WTC11 (cell line): Measurements from ENCODE around the gene AFAP1L1.

ENCODE experiments used
- ARID4B ChIP-seq: sonication (generic); formaldehyde crosslinking; IDR thresholded peaks from 2 replicates; pipeline ENCODE4 v1.8.0; 2023; ENCODE audit warnings: missing genetic modification reagents, mild to moderate bottlenecking, borderline replicate concordance
- ATF1 ChIP-seq: sonication (generic); formaldehyde crosslinking; IDR thresholded peaks from 2 replicates; pipeline ENCODE4 v1.8.1; 2023; ENCODE audit warnings: mild to moderate bottlenecking, moderate library complexity, missing genetic modification reagents
- CTCF ChIP-seq: fragments of 200-600 bp; IDR thresholded peaks from 2 replicates; pipeline ENCODE4 v1.8.0; 2022; ENCODE audit warnings: antibody characterized with exemption
- GABPB1 ChIP-seq: sonication (generic); formaldehyde crosslinking; IDR thresholded peaks from 2 replicates; pipeline ENCODE4 v1.8.1; 2023; ENCODE audit warnings: mild to moderate bottlenecking, missing genetic modification reagents
- MAX ChIP-seq: sonication (generic); formaldehyde crosslinking; IDR thresholded peaks from 2 replicates; pipeline ENCODE4 v1.8.0; 2022; ENCODE audit warnings: mild to moderate bottlenecking, missing genetic modification reagents
- NFYB ChIP-seq: sonication (generic); formaldehyde crosslinking; conservative IDR thresholded peaks from 2 replicates; pipeline ENCODE4 v1.8.0; 2022; ENCODE audit warnings: low read depth, missing genetic modification reagents
- OVOL2 ChIP-seq: fragments of 250-450 bp; sonication (Bioruptor Pico); IDR thresholded peaks from 2 replicates; pipeline ENCODE4 v1.9.0; 2021; ENCODE audit warnings: mild to moderate bottlenecking, borderline replicate concordance
- SP1 ChIP-seq: sonication (generic); formaldehyde crosslinking; conservative IDR thresholded peaks from 2 replicates; pipeline ENCODE4 v1.8.1; 2022; ENCODE audit warnings: missing genetic modification reagents
- USF2 ChIP-seq: sonication (generic); formaldehyde crosslinking; IDR thresholded peaks from 2 replicates; pipeline ENCODE4 v1.8.1; 2023; ENCODE audit warnings: mild to moderate bottlenecking, missing genetic modification reagents, moderate library complexity
- ZNF512 ChIP-seq: sonication (generic); formaldehyde crosslinking; IDR thresholded peaks from 2 replicates; pipeline ENCODE4 v1.8.1; 2022; ENCODE audit warnings: missing genetic modification reagents, borderline replicate concordance
- TF ChIP-seq, protein P1 (sequence below): sonication (generic); formaldehyde crosslinking; conservative IDR thresholded peaks from 2 replicates; pipeline ENCODE4 v1.8.1; 2022; ENCODE audit warnings: mild to moderate bottlenecking, missing genetic modification reagents
- TF ChIP-seq, protein P2 (sequence below): fragments of 250-450 bp; sonication (Bioruptor Pico); IDR thresholded peaks from 2 replicates; pipeline ENCODE4 v1.9.0; 2021; ENCODE audit warnings: mild to moderate bottlenecking, borderline replicate concordance
- TF ChIP-seq, protein P3 (sequence below): fragments of 250-450 bp; sonication (Bioruptor Pico); conservative IDR thresholded peaks from 2 replicates; pipeline ENCODE4 v1.9.0; 2021; ENCODE audit warnings: mild to moderate bottlenecking

GRCh38 chr5:149223081-149223848 lies 48.4 kb upstream of the AFAP1L1 start:
- TF ChIP-seq CTCF, result no peak
- TF ChIP-seq OVOL2 (CRISPR knock-in tag), result no peak
- TF ChIP-seq NFYB, result no peak
- TF ChIP-seq, protein P1, sequence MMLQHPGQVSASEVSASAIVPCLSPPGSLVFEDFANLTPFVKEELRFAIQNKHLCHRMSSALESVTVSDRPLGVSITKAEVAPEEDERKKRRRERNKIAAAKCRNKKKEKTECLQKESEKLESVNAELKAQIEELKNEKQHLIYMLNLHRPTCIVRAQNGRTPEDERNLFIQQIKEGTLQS, result no peak
- no peak for TF ChIP-seq ARID4B (CRISPR knock-in tag)
- no peak for TF ChIP-seq GABPB1
- no peak for TF ChIP-seq MAX
- no peak for TF ChIP-seq ATF1 (CRISPR knock-in tag)
- no peak for TF ChIP-seq SP1 (CRISPR knock-in tag)
- TF ChIP-seq, protein P2, sequence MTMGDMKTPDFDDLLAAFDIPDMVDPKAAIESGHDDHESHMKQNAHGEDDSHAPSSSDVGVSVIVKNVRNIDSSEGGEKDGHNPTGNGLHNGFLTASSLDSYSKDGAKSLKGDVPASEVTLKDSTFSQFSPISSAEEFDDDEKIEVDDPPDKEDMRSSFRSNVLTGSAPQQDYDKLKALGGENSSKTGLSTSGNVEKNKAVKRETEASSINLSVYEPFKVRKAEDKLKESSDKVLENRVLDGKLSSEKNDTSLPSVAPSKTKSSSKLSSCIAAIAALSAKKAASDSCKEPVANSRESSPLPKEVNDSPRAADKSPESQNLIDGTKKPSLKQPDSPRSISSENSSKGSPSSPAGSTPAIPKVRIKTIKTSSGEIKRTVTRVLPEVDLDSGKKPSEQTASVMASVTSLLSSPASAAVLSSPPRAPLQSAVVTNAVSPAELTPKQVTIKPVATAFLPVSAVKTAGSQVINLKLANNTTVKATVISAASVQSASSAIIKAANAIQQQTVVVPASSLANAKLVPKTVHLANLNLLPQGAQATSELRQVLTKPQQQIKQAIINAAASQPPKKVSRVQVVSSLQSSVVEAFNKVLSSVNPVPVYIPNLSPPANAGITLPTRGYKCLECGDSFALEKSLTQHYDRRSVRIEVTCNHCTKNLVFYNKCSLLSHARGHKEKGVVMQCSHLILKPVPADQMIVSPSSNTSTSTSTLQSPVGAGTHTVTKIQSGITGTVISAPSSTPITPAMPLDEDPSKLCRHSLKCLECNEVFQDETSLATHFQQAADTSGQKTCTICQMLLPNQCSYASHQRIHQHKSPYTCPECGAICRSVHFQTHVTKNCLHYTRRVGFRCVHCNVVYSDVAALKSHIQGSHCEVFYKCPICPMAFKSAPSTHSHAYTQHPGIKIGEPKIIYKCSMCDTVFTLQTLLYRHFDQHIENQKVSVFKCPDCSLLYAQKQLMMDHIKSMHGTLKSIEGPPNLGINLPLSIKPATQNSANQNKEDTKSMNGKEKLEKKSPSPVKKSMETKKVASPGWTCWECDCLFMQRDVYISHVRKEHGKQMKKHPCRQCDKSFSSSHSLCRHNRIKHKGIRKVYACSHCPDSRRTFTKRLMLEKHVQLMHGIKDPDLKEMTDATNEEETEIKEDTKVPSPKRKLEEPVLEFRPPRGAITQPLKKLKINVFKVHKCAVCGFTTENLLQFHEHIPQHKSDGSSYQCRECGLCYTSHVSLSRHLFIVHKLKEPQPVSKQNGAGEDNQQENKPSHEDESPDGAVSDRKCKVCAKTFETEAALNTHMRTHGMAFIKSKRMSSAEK (CRISPR knock-in tag), result no peak
- TF ChIP-seq USF2 (CRISPR knock-in tag), result no peak
- TF ChIP-seq, protein P3, sequence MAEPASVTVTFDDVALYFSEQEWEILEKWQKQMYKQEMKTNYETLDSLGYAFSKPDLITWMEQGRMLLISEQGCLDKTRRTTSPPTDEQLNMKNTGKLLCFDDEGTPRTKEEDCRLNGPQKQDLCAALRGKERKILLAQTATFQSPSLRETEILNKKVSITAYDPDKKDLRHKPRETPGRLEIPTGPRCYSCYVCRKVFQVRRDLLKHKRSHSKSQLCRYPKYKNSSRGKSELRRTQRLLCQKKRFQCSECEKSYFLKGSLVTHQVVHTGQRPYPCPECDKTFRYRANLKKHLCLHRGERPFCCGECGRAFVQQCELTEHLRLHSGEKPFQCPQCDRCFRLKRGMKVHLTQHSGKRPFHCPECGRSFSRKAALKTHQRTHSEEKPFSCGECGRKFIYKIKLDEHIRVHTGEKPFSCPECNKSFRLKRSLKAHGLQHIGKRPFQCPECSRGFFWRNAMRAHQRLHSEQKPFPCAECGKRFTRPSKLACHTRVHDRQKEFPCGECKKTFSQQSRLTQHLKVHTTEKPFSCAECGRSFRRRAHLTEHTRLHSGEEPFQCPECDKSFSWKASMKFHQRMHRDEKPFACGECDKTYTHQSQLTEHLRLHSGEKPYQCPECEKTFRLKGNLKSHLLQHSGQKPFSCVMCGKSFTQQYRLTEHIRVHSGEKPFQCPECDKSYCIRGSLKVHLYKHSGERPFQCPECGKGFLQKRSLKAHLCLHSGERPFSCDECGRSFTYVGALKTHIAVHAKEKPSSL, result no peak
- no peak for TF ChIP-seq ZNF512 (CRISPR knock-in tag)
